Head of caudate nucleus (tissue), 42 donors: ENCODE results near the gene NR3C2.
"Not testable (repeated sequence)": the region's sequence is repeated elsewhere in the genome, so short reads cannot be mapped to it uniquely, and the experiment has no call there.

Experiments
- DNase-seq, 42 donors: peaks; one replicate each; pipeline versions ENCODE4 v3.0.0 to v3.0.0-alpha.2; 2020 to 2021; ENCODE audit warnings: mixed read lengths in 7 of 42
- intact Hi-C: fragments of 100-400 bp; cut with DNase I; formaldehyde crosslinking; loops from one replicate; pipeline ENCODE4 v1.15.0; 2022

Gene NR3C2

DNA sequence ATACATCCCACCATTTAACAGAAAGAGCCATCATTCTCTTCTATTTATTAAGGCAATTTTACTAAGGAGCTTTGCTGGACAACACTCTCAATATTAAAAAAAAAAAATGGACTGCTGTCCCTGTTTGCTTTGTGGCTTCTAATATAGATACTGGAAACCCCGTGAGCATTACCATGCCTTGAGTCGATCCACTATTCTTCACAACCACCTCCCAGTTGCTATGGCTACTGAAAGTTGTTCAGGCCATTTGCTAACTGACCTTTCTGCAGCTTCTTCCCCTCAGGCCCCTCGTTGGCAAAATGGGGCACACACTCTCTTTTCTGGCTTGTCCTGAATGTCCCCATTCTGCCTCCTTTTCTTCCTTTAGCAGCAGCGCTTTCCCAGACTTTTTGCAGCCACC is 340.4 kb downstream of the NR3C2 start:
- no peak for DNase-seq
- intact Hi-C loops, result no loop called here

DNA sequence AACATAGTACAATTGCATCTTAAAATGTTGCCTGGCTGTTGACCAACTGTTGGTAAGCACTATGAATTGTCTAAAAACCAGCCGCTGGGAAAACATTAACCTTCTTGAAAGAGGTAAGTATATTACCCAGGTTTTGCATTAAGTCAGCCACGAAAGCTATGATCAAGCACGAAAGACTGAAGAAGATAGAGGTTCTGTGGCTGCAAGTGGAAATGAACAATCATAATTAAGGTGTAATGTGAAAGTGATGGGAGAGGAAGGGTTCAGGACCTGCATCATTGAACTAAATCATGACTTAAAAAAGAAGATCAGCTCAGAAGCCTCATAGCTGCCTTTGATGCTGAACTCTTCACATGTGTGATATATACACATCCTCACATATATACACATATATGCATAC is 341.0 kb downstream of the NR3C2 start:
- intact Hi-C loops, result no loop called here

DNA sequence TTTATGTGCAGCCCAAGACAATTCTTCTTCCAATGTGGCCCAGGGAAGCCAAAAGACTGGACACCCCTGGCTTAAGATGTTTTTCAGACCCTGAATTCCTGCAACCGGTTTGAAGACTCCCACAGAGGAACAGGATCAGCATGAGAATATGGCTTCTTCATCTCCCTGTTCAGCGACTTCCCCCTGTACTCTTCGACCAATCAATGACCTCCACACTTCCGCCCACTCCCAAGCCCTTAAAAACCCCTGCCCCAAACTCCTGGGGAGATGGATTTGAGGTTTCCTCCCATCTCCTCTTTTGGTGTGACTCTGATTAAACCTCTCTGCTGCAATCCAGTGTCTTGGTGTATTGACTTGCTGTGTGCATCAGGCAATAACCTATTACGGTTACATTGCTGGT is 344.4 kb downstream of the NR3C2 start:
- intact Hi-C loops, result no loop called here

More for the DNA sequence above, 341.0 kb downstream of the NR3C2 start:
- no peak for DNase-seq

DNA sequence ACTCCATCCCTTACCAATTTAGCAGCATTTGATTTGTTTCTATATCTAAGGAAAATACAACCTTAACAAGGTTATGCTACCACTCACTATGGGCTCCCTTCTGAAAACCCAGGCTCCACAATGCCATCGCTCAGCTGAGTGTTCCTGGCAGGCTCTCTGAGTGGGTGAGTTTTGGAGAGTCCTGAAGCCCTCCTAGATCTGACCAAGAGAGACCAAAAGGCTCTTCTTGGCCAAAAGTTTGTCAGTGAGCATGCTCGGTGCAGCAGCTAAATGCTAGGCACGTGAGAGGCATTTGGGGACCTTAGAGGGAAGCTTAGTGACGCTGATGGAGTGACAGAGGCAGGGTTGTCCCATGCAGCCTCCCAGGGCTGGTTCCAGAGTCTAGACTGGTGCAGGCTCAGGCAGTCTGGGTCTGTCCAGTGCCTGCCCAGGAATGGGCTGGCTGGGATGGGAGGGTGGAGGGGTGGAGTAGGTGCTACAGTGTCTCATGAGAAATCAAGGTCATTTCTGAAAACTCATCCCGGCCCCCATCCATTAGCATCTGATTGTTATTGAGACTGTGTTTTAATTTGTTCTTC is 346.8 kb downstream of the NR3C2 start:
- DNase-seq, result no peak
- intact Hi-C loops, result no loop called here

More for the DNA sequence above, 344.4 kb downstream of the NR3C2 start:
- no peak for DNase-seq

DNA sequence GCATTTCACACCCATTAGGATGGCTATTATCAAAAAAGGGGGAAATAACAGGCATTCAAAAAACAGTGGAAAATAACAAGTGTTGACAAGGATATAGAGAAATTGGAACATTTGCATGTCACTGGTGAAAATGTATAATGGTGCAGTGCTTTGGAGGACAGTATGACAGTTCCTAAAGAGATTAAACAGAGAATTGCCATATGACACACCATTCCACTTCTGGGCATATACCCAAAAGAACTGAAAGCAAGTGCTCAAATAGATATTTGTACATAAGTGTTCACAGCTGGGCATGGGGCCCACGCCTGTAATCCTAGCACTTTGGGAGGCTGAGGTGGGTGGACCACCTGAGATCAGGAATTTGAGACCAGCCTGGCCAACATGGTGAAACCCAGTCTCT is 348.1 kb downstream of the NR3C2 start:
- intact Hi-C loops, result no loop called here
- no peak for DNase-seq

DNA sequence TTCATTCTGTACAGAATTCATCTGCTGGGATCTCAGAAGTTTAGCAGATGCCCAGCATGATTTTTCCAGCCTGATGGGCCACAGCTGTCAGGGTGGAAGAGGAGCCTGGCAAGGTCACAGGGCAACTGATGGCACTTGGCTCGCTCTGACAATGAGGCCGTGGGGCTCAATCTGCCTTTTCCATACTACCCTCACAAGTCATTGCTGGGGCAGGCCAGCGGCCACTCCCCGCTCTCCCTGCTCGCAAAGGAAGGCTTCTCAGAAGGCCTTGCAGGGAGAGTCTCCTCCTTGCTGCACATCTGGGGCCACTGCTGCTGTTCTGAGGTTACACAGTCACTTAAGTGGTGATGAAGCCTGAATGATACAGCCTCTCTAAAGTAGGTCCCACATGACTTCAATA is 349.1 kb downstream of the NR3C2 start:
- intact Hi-C loops, result no loop called here
- DNase-seq, result no peak

DNA sequence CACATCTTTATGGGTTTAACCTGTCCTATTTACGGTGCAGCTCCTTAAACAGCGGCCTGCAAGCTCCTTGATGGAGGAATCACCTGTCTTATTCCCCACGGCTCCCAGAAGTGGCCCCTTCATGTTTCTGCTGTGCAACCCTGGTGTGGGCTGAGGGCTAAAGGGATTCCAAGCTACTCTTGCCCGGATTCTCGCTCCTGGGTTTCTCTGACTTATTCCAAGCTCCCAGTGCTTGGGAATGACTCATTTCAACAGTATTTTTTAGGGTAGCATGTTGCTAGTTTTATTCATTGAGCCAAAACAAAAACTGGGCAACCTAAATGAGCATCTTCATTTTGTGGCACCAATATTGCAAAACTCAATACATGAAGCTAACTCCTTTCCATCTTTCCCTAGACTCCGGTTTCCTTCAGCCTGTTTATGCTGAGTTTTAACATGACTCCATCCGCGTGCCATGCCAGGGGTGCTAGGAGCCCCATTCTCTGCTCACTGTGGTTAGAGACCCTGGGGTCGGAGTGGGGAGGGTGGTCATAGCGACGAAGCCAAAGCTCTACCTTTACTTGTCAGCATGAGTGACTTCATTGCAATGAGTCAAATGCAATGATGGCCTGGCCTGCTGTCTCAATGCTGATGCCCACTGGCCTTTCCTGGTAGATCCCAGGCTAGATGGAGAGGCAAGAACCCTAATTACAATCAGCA is 349.7 kb downstream of the NR3C2 start:
- intact Hi-C loops, result no loop called here
- no peak for DNase-seq

DNA sequence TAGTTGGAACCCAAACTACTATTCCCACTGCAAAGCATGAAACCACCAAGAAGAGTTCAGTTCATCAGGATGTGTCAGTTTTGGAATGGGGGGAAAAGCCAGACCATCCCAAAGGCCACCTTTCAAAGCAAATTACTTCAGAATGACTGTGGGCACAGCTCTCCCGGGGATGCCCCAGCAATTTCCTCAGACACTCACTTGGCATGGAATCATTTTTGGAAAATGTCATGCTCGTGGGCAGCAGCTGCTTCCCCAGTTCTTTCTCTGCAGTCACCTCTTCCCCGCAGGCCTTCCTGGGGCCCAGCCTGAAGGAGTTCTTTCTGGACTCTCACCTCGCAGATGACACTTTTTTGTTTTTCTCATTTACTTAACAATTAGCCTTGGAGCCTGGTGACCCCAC is 350.3 kb downstream of the NR3C2 start:
- intact Hi-C loops, result no loop called here
- no peak for DNase-seq

DNA sequence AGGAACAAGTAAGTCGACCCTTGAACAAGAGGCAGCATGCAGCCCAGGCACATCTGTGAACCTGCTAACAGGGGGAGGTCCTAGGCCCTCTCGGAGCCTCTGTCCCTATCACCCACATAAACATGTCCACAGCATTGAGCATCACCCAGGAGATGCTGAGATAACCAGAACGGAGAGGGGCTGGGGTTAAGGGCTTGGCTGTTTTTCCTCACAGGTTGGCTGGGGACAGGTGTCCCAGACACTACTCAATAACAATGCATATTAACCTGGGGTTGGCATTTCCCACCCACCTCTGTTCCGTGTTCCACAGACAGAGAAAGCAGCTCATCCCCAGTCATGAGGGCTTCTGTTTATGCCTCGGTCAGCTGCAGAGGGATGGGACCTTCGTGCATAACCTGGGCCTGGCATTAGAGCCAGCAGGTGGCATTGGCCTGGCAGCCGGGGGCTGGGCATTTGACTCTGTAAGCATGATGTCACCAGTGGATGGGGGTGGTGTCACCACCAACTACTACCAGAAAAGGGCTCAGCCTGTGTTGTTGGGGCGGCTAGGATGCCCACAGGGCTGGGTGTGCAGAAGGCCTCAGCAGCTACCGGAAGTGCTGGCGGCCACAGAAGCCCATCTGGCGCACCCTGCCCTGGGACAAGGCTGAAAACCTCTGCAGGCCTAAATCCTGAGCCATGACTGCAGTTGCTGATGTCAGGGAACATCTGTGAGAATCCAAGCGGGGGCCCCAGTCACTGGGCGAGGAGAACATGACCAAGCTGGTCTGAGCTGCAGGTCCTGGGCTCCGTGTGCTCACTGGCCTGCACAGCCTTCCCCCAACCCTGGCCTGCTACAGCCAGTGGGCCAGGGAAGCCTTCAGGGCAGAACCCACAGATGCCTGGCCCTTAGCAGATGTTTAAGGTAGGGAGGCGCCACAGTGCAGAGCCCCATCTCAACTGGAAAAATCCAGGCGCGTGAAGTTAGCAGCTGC is 351.4 kb downstream of the NR3C2 start:
- no peak for DNase-seq
- intact Hi-C loops, result no loop called here

DNA sequence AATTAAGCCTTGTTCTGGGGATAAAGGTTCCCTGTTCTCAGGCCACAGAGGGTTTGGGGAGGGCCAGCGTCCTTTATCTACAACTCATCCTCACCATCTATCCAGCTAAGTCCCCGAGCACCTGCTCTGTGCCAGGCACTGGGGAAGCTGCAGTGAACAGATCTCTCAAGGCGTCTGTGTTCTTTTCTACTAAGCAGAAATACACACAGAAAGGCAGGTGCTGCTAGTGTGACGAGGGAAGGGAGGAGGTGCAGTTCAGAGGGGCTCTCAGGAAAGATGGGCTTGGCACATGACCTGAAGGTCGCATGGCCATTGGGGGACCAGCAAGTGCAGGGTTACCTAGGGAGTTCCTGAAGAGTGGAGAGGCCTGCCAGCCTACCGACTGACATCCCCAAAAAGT is 352.2 kb downstream of the NR3C2 start:
- DNase-seq, result no peak
- intact Hi-C loops, result no loop called here

DNA sequence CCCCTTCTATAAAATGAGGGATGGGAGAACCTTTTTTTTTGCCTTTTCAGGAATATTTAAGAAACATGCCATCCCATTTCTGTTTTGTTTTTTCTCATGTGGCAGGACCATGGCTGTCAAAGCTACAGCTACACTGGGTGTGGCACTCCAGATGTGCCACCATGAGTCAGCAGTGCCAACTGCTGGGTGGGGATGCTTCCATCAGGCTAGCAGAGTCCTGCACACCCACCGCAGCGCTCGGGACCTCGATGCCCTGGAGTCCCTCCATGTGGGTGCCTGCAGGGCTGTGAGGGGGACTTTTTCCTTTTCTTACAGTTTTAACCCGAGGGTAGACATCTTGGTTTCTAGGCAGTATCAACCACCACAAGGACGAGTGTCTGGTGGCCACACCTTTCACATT is 352.6 kb downstream of the NR3C2 start:
- no peak for DNase-seq
- intact Hi-C loops, result no loop called here

DNA sequence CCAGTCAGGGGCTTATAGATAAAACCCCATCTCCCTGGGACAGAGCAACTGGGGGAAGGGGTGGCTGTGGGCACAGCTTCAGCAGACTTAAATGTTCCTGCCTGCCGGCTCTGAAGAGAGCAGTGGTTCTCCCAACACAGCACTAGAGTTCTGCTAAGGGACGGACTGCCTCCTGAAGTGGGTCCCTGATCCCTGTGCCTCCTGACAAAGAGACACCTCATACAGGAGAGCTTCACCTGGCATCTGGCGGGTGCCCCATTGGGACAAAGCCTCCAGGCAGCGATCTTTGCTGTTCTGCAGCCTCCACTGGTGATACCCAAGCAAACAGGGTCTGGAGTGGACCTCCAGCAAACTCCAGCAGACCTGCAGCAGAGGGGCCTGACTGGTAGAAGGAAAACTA is 359.1 kb downstream of the NR3C2 start:
- intact Hi-C loops, DNase-seq: not testable (repeated sequence)

DNA sequence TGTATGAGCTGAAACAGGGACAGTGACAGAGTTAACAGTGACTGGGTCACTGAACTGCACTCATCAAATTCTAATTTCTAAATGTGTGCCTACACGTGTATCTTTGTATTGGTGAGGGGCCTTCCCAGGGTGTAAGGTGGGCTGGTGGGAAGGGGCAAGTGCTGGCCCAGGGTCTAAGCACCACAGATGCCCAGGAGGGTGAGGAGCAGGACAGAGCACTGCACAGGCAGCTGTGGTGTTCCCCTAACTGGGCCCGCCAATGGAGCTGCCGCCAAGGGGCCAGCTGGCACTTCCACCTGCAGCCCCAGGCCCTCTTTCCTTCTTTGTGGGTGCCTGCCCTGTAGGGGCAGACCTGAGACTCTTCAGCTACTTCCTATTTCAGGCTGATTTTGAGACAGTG is 360.5 kb downstream of the NR3C2 start:
- intact Hi-C loops, result no loop called here
- DNase-seq, result peak in 1 of 42 donors; percentile 9

DNA sequence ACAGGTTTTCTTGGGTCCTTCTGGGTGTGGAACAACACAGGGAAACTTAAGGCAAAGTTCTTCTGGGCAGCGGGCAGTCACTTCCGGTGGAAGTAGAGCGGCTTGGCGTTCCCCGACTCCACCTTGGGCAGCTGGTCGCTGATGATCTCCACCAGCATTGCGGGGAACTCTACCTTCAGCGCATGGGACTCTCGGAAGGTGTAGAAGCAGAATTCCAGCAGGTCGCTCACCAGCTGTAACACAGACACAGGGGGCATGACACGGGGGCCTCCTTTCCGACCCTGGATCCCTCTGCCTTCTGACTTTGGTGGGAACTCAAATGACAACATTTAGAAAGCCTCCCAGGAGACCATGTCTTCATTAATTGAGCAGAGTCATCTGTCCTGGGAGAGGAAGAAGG is 360.9 kb downstream of the NR3C2 start:
- intact Hi-C loops, result no loop called here
- DNase-seq, result peak in 1 of 42 donors; percentile 13

DNA sequence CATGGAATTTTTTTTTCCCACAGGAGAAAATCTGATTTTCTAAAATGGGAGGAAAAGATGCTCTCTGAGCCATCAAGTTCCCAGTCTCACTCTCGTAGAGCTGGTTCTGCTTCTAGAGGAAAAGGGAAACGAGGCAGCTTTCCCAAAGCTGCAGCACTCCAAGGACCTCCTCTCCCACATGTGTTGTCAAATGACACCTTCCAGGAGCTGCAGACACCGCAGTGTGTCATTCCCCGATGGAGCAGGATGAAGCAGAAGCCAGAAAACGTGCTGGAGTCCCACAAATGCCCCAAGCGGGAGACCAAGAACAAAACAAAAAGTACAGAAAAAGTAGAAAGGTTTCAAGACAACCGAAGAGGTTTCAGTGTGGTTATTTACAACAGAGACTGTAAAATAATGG is 362.3 kb downstream of the NR3C2 start:
- DNase-seq, result peak in 21 of 42 donors; percentile 21 to 79 (median 51)
- intact Hi-C loops, result no loop called here

DNA sequence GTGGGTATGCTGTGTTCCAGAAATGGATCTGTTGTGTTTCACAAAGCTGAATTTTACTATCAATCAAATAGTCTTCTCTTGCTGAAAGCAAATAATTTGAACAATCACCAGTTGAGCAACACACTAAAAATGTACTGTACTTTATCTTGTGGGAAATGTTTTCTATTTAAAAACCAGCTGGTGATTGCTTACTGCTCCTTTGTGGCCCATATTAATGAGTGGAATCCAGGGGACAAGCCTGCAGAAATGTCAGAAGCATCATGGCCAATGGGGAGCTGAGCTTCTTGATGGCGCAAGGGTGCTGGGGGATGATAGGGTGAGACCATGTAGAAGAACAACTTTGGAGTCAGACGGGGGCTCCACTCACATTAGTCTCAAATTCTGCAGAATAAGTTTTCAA is 364.2 kb downstream of the NR3C2 start:
- DNase-seq, result no peak
- intact Hi-C loops, result no loop called here

DNA sequence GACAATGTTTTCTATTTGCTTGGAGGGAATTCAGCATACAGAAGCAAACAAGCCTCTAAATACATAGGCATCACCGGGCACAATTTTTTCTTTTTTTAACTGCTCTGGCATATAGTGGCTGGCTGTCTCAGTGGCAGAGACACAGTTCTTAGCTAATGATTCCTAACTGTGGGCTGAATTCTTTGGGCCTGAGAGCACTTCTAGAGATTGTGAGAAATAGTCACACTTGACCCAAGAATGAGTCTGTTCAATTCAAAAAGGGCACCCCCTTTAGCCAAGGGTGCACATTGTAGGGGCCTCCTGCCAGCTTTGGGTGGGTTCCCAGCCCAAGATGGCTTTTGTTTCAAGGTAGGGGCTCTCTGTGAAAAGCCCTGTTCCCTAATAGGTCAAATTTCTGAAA is 364.6 kb downstream of the NR3C2 start:
- no peak for DNase-seq
- intact Hi-C loops, result no loop called here

DNA sequence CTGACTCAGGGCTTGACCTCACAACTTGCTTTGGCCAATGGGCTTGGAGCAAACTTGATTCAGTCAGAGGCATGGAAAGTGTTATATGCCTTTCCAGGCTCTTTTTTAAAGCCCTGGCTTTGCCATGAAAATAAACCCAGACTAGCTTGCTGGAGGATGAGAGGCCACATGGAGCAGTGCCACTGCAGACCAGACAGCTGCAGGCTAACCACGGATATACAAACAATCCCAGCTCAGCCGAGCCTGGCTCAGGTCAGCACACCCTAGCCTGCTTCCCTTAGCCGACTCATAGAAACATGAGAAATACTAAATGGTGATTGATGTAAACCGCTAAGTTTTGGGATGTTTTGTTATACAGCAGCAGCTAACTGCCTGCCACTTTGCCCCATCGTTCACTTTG is 365.2 kb downstream of the NR3C2 start:
- intact Hi-C loops, result no loop called here
- DNase-seq, result no peak

DNA sequence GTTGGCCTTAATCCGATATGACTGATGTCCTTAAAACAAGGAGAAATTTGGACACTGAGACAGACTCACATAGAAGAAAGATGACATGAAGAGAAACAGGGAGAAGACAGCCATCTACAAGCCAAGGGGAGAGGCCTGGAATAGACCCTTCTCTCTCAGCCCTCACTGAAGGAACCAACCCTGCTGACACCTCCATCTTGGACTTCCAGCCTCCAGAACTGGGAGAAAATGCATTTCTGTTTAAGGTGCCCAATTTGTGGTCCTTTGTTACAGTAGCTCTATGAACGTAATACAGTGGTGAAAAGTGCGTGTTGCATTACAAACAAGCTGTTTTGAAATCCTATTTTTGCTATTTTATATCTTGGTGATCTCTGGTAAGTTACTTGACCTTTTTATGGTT is 366.8 kb downstream of the NR3C2 start:
- intact Hi-C loops, result no loop called here

DNA sequence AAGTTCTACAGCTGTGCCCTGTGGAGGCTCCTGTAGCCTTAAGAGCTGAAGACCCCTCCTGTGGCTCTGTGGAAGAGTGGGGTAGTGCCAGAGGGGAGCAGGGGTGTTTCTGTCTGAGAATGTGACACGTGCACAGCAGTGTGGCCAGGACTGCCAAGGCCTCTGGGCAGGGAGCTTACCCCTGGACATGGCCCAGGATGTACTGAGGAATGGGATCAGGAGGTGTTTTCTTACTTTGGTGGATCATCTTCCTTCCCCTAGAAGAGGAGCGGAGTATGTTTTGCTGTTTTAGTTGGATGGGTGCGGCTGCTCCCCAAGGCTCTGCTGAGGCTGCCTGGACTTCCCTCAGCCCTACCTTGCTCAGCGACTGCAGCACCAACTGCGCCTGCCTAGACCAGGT is 367.8 kb downstream of the NR3C2 start:
- intact Hi-C loops, result no loop called here
- peak in 1 of 42 donors; percentile 17 for DNase-seq

More for the DNA sequence above, 366.8 kb downstream of the NR3C2 start:
- DNase-seq, result no peak
